NCI-H2107 treated with DMSO at 0.1 percent for 48 hours (cell line): ENCODE data around the gene SDK2.

ENCODE experiments used
- DNase-seq: peaks from one replicate; lab custom pipeline; 2025; ENCODE audit not compliant: unreplicated experiment; lab: John Stamatoyannopoulos, UW

Gene SDK2

GRCh38 chr17:73538445-73538844, 105.8 kb downstream of the SDK2 start:
- no peak for DNase-seq

- DNase-seq = no peak
These were observed 107.3 kb downstream of the SDK2 start for GRCh38 chr17:73536700-73537605.

DNA sequence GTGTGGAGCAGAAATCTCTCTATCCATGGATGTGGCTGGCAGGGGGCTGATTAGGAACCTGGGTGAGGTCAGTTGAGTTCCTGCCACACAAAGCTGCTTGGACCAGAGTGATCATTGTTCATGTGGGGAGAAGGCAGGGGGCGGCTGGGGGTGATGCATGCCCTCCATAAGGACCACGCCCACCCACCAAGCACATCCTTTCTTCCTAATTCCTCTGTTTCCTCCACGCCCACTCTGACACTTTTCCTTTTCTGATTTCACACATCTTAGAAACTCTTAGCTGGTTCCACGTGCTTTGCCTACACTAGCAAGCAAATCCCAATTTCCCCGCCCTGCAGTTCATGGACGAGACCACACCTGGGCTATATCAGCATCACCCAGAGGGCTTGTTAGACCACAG, 108.5 kb downstream of the SDK2 start:
- DNase-seq = no peak

- DNase-seq = no peak
These were observed 109.9 kb downstream of the SDK2 start for GRCh38 chr17:73534209-73534909.

- no peak for DNase-seq
These were observed 110.5 kb downstream of the SDK2 start for GRCh38 chr17:73533781-73534180.

- no peak for DNase-seq
These were observed 111.1 kb downstream of the SDK2 start for GRCh38 chr17:73533127-73533526.

- DNase-seq = peak; percentile 53
These were observed 111.8 kb downstream of the SDK2 start for GRCh38 chr17:73532421-73532901.

DNA sequence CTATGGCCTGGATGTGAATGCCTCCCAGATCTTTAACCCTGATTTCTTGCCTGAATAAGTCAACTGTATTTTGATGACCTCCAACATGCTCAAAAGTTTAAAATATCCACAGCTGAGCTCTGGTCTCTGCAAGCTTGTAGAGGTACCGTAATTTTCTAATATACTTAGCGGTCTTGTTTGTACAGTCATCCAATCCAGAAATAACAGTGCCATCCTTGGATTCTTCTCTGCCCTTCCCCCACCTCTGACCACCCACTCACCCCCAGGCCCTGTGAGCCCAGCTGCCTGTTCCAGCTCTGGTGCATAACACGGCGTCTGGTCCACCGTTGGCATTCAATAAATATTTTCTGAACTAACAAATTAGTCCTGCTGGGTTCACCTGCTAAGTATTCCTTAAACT, 113.1 kb downstream of the SDK2 start:
- DNase-seq = no peak

GRCh38 chr17:73528679-73529078, 115.6 kb downstream of the SDK2 start:
- no peak for DNase-seq

DNA sequence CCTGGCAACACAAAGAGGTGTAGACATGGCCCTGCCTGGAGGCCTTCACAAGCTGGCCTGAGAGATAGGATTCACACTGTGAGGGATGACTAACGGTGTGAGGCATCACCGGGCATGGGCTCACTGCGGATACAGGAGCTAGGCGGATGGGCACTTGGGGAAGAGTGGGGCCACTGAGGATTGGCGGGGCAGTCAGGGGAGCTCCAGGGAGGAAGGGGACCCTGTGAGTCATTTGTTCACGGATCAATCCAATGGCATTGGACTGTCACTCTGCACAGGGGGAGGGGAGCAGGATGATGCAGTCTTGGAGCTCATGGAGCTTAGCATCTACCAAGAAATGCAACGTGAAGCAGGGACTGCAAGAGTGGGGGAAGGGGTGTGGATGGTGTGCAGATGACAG, 117.3 kb downstream of the SDK2 start:
- DNase-seq = no peak

DNA sequence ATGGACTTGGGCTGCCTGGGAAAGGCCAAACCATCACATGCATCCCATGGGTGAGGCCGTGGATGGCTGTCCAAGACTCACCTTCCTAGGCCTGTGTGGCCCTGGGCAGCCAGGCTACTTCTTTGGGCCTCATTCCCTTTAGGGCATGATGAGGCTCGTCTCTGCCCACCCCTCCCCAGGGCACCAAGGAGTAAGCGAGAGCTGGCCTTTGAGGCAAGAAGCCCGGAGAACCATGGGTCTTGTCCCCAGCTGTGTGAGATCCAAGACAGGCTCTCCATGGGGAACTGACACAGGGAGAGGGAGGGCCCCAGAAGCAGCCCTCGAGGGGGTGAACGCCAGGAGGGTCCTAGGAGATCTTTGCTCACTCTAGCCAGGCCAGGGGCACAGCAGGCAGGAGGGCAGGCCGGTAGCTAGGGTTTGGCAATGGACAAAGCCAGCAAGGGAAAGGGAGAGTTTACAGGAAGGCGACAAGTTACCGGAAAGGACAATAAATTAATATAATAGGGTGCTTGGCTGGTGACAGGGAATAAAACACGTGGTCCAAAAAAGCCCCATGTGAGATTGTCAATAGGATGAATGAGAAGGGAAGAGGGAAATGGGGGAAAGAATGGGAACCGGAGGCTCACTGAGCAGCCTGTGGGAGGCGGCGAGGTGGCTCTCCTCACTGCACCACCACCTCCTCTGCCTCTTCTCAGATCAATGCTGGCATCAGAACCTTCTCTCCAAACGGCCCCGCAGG, 119.1 kb downstream of the SDK2 start:
- no peak for DNase-seq

DNA sequence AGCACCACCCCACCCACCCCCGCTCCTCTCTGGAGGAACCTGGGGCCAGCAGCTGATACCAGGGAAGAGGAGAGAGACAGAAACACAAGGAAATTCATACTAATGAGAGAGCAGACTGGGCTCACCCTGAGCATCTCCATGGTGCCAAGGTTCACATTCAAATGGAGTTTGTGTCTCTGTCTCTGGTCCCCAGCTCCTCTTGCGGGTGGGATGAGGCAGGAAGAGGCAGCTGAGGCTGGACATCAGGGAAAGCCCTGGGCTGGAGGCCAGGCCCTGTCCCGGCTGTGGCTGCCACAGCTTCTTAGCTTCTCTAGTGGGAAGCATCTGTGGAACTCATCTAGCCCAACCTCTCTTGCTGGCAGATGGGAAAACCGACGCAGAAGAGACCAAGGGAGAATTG, 121.5 kb downstream of the SDK2 start:
- DNase-seq = no peak

DNA sequence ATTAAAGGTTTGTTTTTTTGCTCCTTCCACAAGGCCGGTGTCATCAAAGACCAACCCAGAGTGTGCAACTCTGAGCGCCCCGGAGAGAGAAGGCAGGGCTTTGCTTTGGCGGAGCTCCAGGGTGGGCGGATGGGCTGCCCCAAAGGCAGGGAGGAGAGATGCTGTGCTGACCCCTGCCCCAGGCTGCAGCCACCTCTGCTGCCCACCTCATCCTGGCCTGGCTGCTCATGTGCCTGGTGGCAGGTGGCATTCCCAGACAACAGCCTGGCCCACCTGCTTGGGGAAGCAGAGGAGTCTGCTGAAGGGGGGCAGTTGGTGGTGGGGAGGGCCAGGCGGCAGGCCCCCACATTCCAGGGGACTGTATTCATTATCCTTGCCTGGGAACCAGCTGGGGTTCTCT, 122.1 kb downstream of the SDK2 start:
- no peak for DNase-seq

DNA sequence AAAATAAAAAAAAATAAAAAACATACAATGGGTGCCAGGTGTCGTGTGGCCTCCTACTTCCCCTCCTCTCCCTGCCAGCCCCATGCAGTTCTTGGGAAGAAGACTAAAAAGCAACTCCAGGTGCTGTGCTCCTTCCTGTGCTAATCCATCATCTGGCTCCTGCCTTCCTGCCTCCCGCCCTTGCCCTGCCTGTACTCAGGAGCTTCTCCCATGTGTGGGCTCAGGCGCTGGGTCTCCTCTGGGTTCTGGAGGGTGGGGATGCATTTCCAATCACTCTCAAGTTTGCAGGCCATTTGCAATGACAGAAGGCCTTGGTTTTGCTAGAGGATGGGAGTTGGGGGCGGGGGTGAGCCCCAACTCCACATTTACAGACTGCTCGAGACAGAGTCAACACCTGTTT, 122.9 kb downstream of the SDK2 start:
- peak; percentile 65 for DNase-seq

- DNase-seq = no peak
These were observed 123.9 kb downstream of the SDK2 start for GRCh38 chr17:73520369-73520761.

DNA sequence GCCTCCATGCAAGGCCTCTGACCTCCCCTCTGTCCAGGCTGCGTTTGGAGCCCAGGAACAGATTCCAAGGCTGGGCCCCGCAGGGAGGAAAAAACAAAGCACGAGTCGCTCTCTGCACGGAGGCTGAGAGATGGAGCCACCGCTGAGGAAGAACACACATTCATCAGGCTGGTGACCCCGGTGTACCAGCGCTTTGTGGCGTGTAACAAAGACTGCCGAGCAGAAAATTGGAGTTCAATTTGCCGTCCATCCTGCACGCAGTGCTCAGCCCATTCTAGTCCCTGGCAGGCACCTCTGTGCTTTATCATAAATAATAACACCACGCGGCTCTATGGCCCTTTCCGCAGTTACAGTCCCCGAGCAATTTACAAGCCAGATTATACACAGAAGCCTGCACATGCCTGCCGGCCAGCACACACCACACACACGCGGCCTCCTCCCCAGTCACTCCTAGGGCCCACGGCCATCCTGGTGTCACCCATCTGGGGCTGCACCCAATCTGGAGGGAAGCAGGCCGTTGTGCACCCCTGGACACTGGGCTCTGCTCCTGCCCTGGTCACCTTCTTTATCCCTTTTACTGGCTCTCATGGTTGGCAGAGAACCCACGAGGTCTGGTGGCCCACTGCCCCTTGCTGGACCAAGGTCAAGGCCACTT, 124.4 kb downstream of the SDK2 start:
- no peak for DNase-seq

- no peak for DNase-seq
These were observed 125.2 kb downstream of the SDK2 start for GRCh38 chr17:73519011-73519410.

GRCh38 chr17:73516431-73516830, 127.8 kb downstream of the SDK2 start:
- DNase-seq = no peak

- no peak for DNase-seq
These were observed 129.9 kb downstream of the SDK2 start for GRCh38 chr17:73514146-73514863.

DNA sequence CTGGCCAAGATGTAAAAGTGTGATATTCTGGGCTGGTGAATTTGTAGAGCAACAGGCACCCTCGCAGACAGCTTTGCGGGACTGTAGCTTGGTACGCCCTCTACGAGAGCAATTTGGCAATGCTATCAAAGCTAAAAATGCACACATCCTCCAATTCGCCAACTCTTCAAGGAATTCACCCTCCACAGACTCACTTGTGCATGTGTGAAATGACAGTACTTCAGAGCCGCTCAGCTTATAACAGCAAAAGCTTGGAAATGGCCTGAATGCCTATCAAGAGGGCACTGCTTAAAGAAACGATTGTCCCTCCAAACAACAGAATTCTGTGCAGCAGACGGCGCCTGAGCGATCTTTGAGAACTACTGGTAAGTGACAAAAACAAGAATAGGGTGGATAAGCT, 130.8 kb downstream of the SDK2 start:
- DNase-seq = no peak
